HEK293 (cell line): ENCODE results near the gene ZSWIM6.

Experiments used
- PBX3 ChIP-seq: sonication (generic); formaldehyde crosslinking; IDR thresholded peaks from 2 replicates; pipeline ENCODE4 v1.8.1; 2022; ENCODE audit warnings: mild to moderate bottlenecking, moderate library complexity, missing genetic modification reagents
- PRDM4 ChIP-seq: fragments of 450-650 bp; formaldehyde crosslinking; IDR thresholded peaks from 2 replicates; pipeline ENCODE4 v1.5.1; 2017; ENCODE audit warnings: missing biosample characterization, missing genetic modification characterization
- SP7 ChIP-seq: fragments of 450-650 bp; formaldehyde crosslinking; IDR thresholded peaks from 2 replicates; pipeline ENCODE4 v1.5.1; 2016; ENCODE audit warnings: missing biosample characterization, missing genetic modification characterization
- TCF7L2 ChIP-seq: IDR thresholded peaks from 2 replicates; pipeline ENCODE4 v1.6.1; 2011; ENCODE audit warnings: low read depth, mild to moderate bottlenecking, inconsistent platforms, low read length, moderate library complexity, borderline replicate concordance
- ZBTB20 ChIP-seq: fragments of 450-650 bp; formaldehyde crosslinking; IDR thresholded peaks from 2 replicates; pipeline ENCODE4 v1.5.1; 2016; ENCODE audit warnings: missing biosample characterization, missing genetic modification characterization
- ZBTB26 ChIP-seq: fragments of 450-650 bp; formaldehyde crosslinking; optimal IDR thresholded peaks from 2 replicates; pipeline ENCODE3; 2016; ENCODE audit warnings: missing biosample characterization, mild to moderate bottlenecking, missing genetic modification characterization
- ZFP41 ChIP-seq: fragments of 450-650 bp; formaldehyde crosslinking; IDR thresholded peaks from 2 replicates; pipeline ENCODE4 v1.5.1; 2016; ENCODE audit warnings: missing biosample characterization, missing genetic modification characterization, borderline replicate concordance
- ZIC2 ChIP-seq: fragments of 450-650 bp; formaldehyde crosslinking; IDR thresholded peaks from 2 replicates; pipeline ENCODE4 v1.5.1; 2016; ENCODE audit warnings: missing biosample characterization, missing genetic modification characterization
- ZNF138 ChIP-seq: fragments of 450-650 bp; formaldehyde crosslinking; IDR thresholded peaks from 2 replicates; pipeline ENCODE4 v1.5.1; 2016; ENCODE audit warnings: missing biosample characterization, missing genetic modification characterization, borderline replicate concordance
- ZNF155 ChIP-seq: fragments of 450-650 bp; formaldehyde crosslinking; IDR thresholded peaks from 2 replicates; pipeline ENCODE4 v1.5.1; 2016; ENCODE audit warnings: missing biosample characterization, missing genetic modification characterization
- ZNF266 ChIP-seq: fragments of 450-650 bp; formaldehyde crosslinking; IDR thresholded peaks from 2 replicates; pipeline ENCODE4 v1.5.1; 2016; ENCODE audit warnings: missing biosample characterization, missing genetic modification characterization, low read depth
- ZNF311 ChIP-seq: fragments of 450-650 bp; formaldehyde crosslinking; IDR thresholded peaks from 2 replicates; pipeline ENCODE4 v1.5.1; 2017; ENCODE audit warnings: missing biosample characterization, missing genetic modification characterization, borderline replicate concordance
- ZNF354C ChIP-seq: fragments of 450-650 bp; formaldehyde crosslinking; IDR thresholded peaks from 2 replicates; pipeline ENCODE4 v1.5.1; 2016; ENCODE audit warnings: missing biosample characterization, missing genetic modification characterization, low read depth, borderline replicate concordance
- ZNF366 ChIP-seq: fragments of 450-650 bp; formaldehyde crosslinking; conservative IDR thresholded peaks from 2 replicates; pipeline ENCODE4 v1.5.1; 2016; ENCODE audit warnings: missing biosample characterization, missing genetic modification characterization
- ZNF423 ChIP-seq: fragments of 450-650 bp; formaldehyde crosslinking; IDR thresholded peaks from 2 replicates; pipeline ENCODE4 v1.5.1; 2016; ENCODE audit warnings: missing biosample characterization, missing genetic modification characterization
- ZNF530 ChIP-seq: fragments of 450-650 bp; formaldehyde crosslinking; IDR thresholded peaks from 2 replicates; pipeline ENCODE4 v1.5.1; 2016; ENCODE audit warnings: low read depth, missing biosample characterization, missing genetic modification characterization
- ZNF555 ChIP-seq: fragments of 450-650 bp; formaldehyde crosslinking; conservative IDR thresholded peaks from 2 replicates; pipeline ENCODE4 v1.5.1; 2017; ENCODE audit warnings: missing biosample characterization, mild to moderate bottlenecking, missing genetic modification characterization, inconsistent platforms
- ZNF558 ChIP-seq: fragments of 450-650 bp; formaldehyde crosslinking; IDR thresholded peaks from 2 replicates; pipeline ENCODE4 v1.5.1; 2016; ENCODE audit warnings: missing biosample characterization, missing genetic modification characterization
- ZNF571 ChIP-seq: fragments of 450-650 bp; formaldehyde crosslinking; IDR thresholded peaks from 2 replicates; pipeline ENCODE4 v1.5.0; 2017; ENCODE audit warnings: missing biosample characterization, missing genetic modification characterization
- ZNF596 ChIP-seq: fragments of 450-650 bp; IDR thresholded peaks from 2 replicates; pipeline ENCODE4 v1.5.0; 2018; ENCODE audit warnings: missing biosample characterization, mild to moderate bottlenecking, missing genetic modification characterization, moderate library complexity
- ZNF621 ChIP-seq: fragments of 450-650 bp; formaldehyde crosslinking; IDR thresholded peaks from 2 replicates; pipeline ENCODE4 v1.5.1; 2017; ENCODE audit warnings: missing biosample characterization, missing genetic modification characterization
- ZNF624 ChIP-seq: fragments of 450-650 bp; formaldehyde crosslinking; IDR thresholded peaks from 2 replicates; pipeline ENCODE4 v1.5.1; 2017; ENCODE audit warnings: missing biosample characterization, missing genetic modification characterization
- ZNF837 ChIP-seq: fragments of 450-650 bp; formaldehyde crosslinking; IDR thresholded peaks from 2 replicates; pipeline ENCODE4 v1.5.1; 2016; ENCODE audit warnings: missing biosample characterization, missing genetic modification characterization
- TF ChIP-seq, protein P1 (sequence below): fragments of 450-650 bp; formaldehyde crosslinking; IDR thresholded peaks from 2 replicates; pipeline ENCODE4 v1.5.1; 2017; ENCODE audit warnings: missing biosample characterization, missing genetic modification characterization
- TF ChIP-seq, protein P2 (sequence below): fragments of 450-650 bp; formaldehyde crosslinking; IDR thresholded peaks from 2 replicates; pipeline ENCODE4 v1.5.1; 2016; ENCODE audit warnings: missing biosample characterization, missing genetic modification characterization
- TF ChIP-seq, protein P3 (sequence below): fragments of 450-650 bp; formaldehyde crosslinking; IDR thresholded peaks from 2 replicates; pipeline ENCODE4 v1.5.1; 2016; ENCODE audit warnings: missing biosample characterization, missing genetic modification characterization
- TF ChIP-seq, protein P4 (sequence below): fragments of 450-650 bp; formaldehyde crosslinking; IDR thresholded peaks from 2 replicates; pipeline ENCODE4 v1.5.1; 2016; ENCODE audit warnings: missing biosample characterization, missing genetic modification characterization
- TF ChIP-seq, protein P5 (sequence below): fragments of 450-650 bp; formaldehyde crosslinking; IDR thresholded peaks from 2 replicates; pipeline ENCODE4 v1.5.1; 2017; ENCODE audit warnings: missing biosample characterization, missing genetic modification characterization

ZSWIM6 gene

GRCh38 chr5:61332851-61333320 lies 828 bp downstream of the ZSWIM6 start (continued):
- TF ChIP-seq ZNF311 (tag by site-specific recombination) (no peak), ZIC2 (tag by site-specific recombination) (peak; percentile 73), ZNF423 (0 out of 2 replicates have a peak, but pooled peaks have one; percentile 32), ZNF596 (tag by site-specific recombination) (no peak), ZNF366 (tag by site-specific recombination) (no peak), ZNF555 (tag by site-specific recombination) (no peak), ZFP41 (tag by site-specific recombination) (no peak), ZNF138 (no peak), PBX3 (no peak), ZBTB20 (tag by site-specific recombination) (no peak), ZNF266 (tag by site-specific recombination) (no peak), ZNF624 (tag by site-specific recombination) (no peak), ZNF558 (tag by site-specific recombination) (no peak), ZNF837 (tag by site-specific recombination) (no peak), ZNF530 (tag by site-specific recombination) (no peak), SP7 (tag by site-specific recombination) (no peak), ZBTB26 (tag by site-specific recombination) (peak; percentile 88), PRDM4 (tag by site-specific recombination) (no peak), ZNF571 (no peak), ZNF354C (no peak), ZNF621 (no peak), TCF7L2 (no peak), ZNF155 (tag by site-specific recombination) (no peak)
- TF ChIP-seq, protein P1, sequence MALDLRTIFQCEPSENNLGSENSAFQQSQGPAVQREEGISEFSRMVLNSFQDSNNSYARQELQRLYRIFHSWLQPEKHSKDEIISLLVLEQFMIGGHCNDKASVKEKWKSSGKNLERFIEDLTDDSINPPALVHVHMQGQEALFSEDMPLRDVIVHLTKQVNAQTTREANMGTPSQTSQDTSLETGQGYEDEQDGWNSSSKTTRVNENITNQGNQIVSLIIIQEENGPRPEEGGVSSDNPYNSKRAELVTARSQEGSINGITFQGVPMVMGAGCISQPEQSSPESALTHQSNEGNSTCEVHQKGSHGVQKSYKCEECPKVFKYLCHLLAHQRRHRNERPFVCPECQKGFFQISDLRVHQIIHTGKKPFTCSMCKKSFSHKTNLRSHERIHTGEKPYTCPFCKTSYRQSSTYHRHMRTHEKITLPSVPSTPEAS: no peak
- TF ChIP-seq, protein P2, sequence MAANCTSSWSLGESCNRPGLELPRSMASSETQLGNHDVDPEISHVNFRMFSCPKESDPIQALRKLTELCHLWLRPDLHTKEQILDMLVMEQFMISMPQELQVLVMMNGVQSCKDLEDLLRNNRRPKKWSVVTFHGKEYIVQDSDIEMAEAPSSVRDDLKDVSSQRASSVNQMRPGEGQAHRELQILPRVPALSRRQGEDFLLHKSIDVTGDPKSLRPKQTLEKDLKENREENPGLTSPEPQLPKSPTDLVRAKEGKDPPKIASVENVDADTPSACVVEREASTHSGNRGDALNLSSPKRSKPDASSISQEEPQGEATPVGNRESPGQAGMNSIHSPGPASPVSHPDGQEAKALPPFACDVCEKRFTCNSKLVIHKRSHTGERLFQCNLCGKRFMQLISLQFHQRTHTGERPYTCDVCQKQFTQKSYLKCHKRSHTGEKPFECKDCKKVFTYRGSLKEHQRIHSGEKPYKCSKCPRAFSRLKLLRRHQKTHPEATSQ (tag by site-specific recombination): 0 out of 2 replicates have a peak, but pooled peaks have one; percentile 57
- TF ChIP-seq, protein P3, sequence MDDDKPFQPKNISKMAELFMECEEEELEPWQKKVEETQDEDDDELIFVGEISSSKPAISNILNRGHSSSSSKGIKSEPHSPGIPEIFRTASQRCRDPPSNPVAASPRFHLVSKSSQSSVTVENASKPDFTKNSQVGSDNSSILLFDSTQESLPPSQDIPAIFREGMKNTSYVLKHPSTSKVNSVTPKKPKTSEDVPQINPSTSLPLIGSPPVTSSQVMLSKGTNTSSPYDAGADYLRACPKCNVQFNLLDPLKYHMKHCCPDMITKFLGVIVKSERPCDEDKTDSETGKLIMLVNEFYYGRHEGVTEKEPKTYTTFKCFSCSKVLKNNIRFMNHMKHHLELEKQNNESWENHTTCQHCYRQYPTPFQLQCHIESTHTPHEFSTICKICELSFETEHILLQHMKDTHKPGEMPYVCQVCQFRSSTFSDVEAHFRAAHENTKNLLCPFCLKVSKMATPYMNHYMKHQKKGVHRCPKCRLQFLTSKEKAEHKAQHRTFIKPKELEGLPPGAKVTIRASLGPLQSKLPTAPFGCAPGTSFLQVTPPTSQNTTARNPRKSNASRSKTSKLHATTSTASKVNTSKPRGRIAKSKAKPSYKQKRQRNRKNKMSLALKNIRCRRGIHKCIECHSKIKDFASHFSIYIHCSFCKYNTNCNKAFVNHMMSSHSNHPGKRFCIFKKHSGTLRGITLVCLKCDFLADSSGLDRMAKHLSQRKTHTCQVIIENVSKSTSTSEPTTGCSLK (tag by site-specific recombination): no peak
- TF ChIP-seq, protein P4, sequence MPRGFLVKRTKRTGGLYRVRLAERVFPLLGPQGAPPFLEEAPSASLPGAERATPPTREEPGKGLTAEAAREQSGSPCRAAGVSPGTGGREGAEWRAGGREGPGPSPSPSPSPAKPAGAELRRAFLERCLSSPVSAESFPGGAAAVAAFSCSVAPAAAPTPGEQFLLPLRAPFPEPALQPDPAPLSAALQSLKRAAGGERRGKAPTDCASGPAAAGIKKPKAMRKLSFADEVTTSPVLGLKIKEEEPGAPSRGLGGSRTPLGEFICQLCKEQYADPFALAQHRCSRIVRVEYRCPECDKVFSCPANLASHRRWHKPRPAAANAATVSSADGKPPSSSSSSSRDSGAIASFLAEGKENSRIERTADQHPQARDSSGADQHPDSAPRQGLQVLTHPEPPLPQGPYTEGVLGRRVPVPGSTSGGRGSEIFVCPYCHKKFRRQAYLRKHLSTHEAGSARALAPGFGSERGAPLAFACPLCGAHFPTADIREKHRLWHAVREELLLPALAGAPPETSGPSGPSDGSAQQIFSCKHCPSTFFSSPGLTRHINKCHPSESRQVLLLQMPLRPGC (tag by site-specific recombination): no peak
- TF ChIP-seq, protein P5, sequence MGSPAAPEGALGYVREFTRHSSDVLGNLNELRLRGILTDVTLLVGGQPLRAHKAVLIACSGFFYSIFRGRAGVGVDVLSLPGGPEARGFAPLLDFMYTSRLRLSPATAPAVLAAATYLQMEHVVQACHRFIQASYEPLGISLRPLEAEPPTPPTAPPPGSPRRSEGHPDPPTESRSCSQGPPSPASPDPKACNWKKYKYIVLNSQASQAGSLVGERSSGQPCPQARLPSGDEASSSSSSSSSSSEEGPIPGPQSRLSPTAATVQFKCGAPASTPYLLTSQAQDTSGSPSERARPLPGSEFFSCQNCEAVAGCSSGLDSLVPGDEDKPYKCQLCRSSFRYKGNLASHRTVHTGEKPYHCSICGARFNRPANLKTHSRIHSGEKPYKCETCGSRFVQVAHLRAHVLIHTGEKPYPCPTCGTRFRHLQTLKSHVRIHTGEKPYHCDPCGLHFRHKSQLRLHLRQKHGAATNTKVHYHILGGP (tag by site-specific recombination): no peak
